GM10266 (cell line): ENCODE data around the gene KRT6B.
"Not testable (repeated sequence)": the region's sequence is repeated elsewhere in the genome, so short reads cannot be mapped to it uniquely, and the experiment has no call there.

Experiments
- DNase-seq: peaks from one replicate; pipeline ENCODE4 v3.0.0; 2012; ENCODE audit errors: extremely low spot score
- TF ChIP-seq, protein P1 (sequence below): IDR thresholded peaks from 2 replicates; pipeline ENCODE4 v1.5.1; 2012; ENCODE audit warnings: mild to moderate bottlenecking, low read depth; ENCODE audit not compliant: control insufficient read depth, insufficient read depth; ENCODE audit errors: missing control alignments

Gene KRT6B

DNA sequence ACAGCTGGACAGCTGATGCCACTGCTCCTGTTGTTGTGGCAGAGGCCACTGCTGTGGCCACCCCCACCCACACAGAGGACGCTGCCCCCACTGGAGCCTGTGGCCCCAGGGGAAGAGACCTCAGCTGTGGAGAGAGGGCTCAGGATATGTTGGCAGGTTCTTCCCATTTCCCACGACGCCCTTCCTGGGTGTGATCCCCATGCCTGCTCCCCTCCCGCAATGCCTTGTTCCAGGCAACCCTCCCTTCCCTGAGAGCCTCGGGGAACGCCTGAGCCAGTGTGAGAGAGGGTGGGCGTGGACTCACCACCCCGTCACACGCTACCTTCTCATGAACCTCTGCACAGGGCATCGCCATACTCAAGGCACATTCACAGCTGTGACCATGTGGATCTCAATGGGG, 40.1 kb downstream of the KRT6B start:
- TF ChIP-seq, protein P1, sequence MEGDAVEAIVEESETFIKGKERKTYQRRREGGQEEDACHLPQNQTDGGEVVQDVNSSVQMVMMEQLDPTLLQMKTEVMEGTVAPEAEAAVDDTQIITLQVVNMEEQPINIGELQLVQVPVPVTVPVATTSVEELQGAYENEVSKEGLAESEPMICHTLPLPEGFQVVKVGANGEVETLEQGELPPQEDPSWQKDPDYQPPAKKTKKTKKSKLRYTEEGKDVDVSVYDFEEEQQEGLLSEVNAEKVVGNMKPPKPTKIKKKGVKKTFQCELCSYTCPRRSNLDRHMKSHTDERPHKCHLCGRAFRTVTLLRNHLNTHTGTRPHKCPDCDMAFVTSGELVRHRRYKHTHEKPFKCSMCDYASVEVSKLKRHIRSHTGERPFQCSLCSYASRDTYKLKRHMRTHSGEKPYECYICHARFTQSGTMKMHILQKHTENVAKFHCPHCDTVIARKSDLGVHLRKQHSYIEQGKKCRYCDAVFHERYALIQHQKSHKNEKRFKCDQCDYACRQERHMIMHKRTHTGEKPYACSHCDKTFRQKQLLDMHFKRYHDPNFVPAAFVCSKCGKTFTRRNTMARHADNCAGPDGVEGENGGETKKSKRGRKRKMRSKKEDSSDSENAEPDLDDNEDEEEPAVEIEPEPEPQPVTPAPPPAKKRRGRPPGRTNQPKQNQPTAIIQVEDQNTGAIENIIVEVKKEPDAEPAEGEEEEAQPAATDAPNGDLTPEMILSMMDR = no peak
- DNase-seq = no peak

DNA sequence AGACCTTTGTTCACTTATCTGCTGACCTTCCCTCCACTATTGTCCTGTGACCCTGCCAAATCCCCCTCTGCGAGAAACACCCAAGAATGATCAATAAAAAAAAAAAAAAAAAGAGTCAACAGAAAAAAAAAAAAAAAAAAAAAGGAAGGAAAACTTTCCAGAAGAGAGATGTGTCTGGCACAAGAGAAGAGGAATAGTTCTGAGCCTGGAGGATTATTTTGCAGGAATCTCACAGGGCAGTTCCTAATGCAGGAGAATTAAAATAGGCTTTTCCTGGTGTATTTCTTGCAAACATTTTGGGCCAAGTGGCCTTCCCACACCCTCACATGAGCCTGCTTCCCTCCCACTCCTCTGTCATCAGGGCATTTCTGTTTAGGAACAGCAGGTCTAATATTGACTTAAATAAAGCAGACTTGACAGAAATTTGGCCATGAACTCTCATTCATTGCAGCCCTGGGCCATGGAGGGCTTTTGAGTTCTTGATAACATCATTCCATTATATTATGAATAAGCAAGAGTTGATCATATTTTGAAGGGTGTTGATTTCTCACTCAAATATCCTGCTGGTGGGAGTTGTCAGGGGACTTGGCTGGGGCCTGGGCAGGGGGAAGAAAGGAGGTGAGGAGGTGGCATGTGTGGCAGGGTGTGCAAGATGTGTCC, 41.2 kb downstream of the KRT6B start:
- DNase-seq = not testable (repeated sequence)

- TF ChIP-seq, protein P1 = no peak
Observed at GRCh38 chr12:52407918-52408317, 44.0 kb downstream of the KRT6B start.

GRCh38 chr12:52405922-52406385, 46.0 kb downstream of the KRT6B start, which contains the start of gene KRT82:
TSS of gene KRT82 (minus strand) at chr12:52406335. CDS start at chr12:52406277, 58 bp downstream.
- TF ChIP-seq, protein P1 = no peak
- DNase-seq = no peak

More at GRCh38 chr12:52407918-52408317, 44.0 kb downstream of the KRT6B start:
- DNase-seq = no peak

DNA sequence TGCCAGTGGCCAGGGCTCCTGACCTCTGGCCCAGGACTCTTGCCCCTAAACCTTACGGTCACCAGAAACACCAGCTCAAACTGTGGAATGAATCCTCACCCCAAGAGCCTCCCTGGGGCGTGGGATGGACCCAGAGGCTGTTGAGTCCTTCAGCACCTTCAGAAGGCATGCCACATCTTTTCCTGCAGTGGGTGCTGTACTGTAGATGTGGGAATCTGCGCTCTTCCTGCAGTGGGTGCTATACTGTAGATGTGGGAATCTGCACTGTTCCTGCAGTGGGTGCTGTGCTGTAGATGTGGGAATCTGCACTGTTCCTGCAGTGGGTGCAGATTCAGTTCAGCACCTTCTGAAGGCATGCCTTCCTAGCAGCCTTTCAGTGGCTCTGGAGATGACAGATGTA, 47.0 kb downstream of the KRT6B start:
- TF ChIP-seq, protein P1 = no peak

DNA sequence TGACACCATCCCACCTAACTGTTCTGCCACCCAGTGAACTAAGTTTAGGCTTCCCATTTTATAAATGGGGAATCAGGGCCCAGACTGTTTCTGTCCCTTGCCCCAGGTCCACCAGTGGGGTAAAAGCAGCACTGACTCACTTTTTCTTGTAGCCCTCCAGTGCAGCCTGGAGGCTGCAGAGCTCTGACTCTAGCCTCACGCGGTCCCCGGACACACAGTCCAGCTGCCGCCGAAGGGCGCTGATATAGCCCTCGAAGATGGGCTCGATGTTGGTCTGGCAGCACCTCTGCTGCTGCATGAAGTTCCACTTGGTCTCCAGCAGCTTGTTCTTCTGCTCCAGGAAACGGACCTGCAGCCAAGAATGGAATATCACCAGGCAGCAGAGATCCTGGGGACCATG, 48.4 kb downstream of the KRT6B start:
- TF ChIP-seq, protein P1 = no peak
- DNase-seq = no peak

More for the DNA sequence above, 47.0 kb downstream of the KRT6B start:
- no peak for DNase-seq

- TF ChIP-seq, protein P1 = no peak
- DNase-seq = no peak
Observed at GRCh38 chr12:52402873-52403540, 48.9 kb downstream of the KRT6B start.

- TF ChIP-seq, protein P1 = no peak
Observed at GRCh38 chr12:52402377-52402776, 49.6 kb downstream of the KRT6B start.

More at GRCh38 chr12:52402377-52402776, 49.6 kb downstream of the KRT6B start:
- no peak for DNase-seq
